ENCODE data around the gene HSPA8. TPM values are rescaled to one million over a fixed set of nuclear protein-coding genes. Genes with fewer than 3 reads are reported as not detected.
A peak's percentile ranks its signal among the peaks of the same experiment; 100 is the strongest.
"Not testable (repeated sequence)": the region's sequence is repeated elsewhere in the genome, so short reads cannot be mapped to it uniquely, and the experiment has no call there.

Gene HSPA8
- 1,612 and 2,183 TPM in 2 replicates for total RNA-seq (2014; rRNA removed; shearing (Covaris generic))

DNA sequence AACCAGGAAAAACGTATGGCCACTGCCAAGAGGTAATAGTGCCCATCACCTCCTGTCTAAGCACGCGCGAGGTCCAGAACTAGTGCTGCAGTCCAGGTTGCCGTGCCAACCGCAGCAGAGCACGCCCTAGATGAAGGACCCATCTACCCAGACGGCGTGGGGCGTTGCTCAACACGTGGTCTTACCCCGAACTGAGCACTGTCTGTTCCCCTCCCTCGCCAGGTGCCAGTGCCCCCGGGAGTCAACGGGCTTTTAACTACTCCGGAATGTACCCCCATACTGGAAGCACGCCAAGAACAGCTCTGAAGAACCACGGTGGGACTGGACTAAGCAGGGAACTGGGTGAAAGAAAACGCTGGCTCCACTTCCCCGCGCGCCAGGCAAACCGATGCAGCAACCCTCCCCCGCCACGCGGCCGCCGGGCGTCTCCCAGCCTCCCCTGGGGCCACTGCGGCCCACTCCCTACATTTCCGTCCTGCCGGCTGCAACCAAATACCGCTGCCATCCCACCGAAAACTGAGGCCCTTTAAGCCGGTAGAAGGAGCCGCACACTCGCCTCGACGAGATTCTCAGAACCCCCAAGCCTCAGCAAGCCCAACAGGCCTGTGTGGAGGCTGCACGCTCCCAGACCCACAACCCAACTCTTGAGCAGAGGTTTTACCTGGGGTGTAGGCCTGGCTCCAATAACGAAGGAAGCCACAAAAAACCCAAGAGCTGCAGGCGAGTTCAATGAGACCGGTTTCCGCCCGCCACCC is at the start of gene HSPA8:
Gene HSPA8, minus strand, starts transcription at position 734 of the 755 bp plus-strand sequence. CDS start 812 bp downstream, outside the sequence.
- DNase-seq (ENCODE audit: low read depth) = peak; percentile 71

DNA sequence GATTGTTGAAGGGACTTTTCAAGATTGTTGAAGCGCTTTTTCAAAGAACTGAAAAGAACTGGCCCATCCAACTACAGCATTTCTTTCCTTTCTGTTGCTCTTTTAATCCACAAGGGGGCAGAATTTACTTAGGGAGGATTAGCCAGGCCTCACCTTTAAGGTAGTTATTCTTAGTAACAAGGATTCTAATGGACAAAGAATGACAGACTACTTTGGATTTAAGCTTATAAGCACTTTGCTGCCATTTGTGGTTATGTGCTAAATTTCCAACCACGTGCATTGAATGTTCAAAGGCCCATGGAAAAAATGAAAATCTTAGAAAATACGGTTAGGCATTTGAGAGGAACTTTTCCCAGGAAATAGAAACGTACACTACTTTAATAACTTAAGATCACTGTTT is 49.5 kb upstream of the HSPA8 start:
- DNase-seq (ENCODE audit: low read depth) = peak; percentile 58

DNA sequence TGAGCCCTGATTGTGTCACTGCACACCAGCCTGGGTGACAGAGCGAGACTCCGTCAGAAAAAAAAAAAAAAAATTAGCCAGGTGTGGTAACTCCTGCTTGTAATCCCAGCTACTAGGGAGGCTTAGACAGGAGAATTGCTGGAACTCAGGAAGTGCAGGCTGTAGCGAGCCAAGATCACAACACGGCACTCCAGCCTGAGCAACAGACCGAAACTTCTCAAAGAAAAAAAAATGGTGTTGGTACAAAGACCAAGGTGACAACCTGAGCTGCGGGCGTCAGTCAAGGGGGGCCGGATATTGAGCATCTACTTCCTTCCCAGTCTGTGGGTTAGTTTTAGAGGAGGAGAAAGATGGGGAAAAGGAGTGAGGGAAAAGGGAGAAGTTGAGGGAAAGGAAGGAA is 48.5 kb upstream of the HSPA8 start:
- DNase-seq (ENCODE audit: low read depth) = no peak

DNA sequence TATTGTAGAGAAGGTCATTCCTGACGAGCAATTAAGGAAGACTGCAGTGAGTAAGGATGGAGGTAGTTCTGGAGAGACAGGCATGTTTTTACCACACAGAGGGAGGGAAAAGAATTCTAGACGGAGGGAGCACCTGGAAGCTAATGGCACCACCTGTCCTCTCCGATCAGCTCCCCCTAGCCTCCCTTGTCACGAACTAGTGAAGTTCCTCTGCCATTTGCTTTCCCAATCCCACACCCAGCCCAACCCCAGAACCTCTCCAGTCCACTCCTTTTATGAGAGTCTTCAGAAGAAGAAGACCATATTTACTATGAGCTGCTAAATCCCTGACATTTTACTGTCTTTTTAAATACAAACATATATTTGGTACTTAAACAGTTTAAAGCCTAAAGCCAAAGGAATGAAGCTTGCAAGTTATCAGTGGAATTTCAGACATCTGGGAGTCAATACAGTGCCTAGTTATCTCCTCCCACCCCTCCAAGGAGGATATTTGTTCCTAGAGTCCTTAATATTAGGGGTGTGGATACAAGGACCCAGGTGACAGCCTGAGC is 46.1 kb upstream of the HSPA8 start:
- DNase-seq (ENCODE audit: low read depth) = no peak

DNA sequence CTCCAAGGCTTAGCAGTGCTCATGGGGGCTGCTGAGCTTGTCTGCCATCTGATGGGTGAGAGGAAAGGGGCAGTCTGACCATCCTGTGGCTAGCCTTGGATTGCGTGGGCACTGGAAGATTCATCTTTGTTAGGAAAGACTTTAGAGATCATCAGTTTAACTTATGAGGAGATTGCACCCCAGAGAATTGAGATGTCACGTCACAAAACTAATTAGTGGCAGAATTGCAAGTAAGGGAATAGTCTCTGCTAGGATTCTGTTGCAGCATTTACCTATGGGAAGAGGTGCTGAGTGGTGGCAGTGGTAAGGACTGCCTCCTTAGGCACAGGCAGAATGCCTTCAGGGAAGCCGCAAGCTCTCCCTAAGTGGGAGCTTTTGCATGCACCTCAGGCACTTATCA is 42.8 kb upstream of the HSPA8 start:
- DNase-seq (ENCODE audit: low read depth) = no peak

DNA sequence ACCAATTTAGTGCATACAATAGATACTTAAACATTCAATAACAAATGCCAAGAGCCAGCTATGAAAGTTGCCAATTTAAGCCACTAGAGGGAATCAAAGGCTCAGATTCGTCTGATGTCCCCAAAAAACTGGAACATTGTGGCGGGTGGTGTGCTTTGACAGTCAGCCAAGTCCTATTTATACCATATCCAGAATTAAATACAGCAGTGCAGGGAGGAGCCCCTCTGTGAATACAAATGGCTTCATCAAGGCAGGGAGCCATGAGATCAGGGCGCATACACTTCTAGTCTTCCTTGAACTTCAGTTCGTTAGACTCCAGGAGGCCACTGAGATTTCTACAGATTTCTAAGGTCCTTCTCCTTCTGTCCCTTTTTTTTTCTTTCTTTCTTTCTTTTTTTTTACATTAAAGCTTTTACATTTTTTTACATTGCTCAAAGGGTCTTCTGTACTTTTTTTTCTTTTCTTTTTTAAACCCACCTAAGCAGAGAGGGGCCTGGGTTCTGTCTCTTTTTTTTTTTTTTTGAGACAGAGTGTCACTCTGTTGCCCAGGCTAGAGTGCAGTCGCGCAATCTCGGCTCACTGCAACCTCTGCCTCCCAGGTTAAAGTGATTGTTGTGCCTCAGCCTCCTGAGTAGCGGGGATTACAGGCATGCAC is 41.5 kb upstream of the HSPA8 start:
- peak; percentile 82 for DNase-seq (ENCODE audit: low read depth)

DNA sequence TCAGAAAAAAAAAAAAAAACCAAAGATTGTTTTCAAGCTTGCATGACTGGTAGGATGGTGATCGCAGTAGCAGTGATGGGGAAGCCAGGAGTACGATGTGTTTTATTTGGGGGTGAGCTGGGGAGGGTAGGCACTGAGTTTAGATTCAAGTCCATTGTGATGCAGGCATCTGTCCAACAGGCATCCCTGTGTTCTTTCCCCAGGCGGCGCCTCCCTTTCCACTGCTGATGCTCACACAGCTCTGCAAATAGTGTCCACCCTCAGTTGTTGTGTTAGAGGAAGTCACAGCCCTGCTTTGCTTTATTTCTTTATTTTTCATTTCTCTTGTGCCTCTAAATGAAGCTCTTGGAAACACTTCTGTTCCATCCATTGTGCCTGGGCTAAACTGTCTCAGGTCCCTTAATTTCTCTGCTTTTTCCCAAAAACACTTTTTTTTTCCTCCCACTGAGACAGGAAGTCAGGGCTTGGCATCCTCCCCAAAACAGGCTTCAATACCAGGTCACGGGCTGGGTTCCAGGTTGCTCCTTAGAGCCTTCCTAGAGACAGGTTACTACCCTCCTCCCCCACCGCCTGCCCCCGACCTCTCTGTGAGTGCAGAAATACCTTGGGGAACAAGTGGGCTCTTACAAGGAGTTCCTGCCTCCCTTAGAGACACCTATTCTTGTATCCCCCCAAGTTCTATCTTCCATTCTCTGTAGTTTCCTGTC is 38.6 kb upstream of the HSPA8 start:
- no peak for DNase-seq (ENCODE audit: low read depth)

DNA sequence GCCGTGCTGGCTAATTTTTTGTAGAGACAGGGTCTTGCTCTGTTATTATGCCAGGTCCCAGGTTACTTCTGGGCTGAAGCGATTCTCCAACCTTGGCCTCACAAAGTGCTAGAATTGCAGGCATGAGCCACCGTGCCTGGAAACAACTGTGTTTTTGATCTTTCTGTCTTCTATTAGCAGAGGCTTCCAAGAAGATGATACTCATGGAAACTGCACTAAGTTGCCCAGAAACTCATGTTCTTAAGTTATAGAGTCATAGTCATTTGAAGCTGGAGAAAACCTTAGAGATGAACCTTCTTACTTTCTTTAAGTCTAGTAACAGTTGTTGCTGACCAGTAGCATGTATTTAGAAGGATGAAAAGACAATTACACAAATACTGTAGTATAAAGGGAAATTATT is 37.1 kb upstream of the HSPA8 start:
- no peak for DNase-seq (ENCODE audit: low read depth)

DNA sequence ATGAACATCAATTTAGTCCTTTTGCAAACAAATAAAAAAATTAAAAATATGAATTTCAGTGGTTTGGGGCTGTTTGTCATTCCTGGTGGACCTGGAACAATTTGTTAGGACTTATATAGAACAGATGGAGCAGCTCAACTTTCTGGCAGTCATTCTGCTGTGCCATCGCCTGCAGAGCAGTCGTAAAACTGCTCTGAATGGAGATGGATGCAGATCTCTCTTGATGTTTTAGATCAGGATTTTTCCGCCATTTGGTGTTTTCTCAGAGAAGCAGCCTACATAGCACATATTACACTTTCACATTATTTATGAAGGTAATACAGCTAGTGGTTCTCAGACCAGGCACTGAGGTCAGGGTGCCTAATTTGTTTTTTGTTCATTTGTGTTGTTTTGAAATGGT is 31.8 kb upstream of the HSPA8 start:
- DNase-seq (ENCODE audit: low read depth) = no peak

DNA sequence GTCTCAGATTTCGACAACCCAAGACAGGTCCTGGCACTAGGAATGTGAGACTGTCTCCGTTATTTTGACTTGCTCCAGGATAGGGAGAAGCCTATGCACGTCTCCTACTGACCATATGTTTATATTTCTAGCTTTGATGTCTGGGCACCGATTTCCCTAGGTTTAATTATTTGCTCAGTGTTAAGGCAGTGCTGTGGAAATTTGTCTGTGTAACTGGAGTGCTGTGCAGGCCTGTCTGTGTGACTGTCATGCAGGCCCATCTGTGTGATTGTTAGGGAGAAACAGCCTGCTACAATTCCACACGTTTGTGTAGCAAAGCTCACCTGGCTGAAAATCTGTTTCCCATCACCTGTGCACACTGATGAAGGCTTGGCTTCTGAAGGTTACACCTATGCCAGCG is 29.6 kb upstream of the HSPA8 start:
- no peak for DNase-seq (ENCODE audit: low read depth)

DNA sequence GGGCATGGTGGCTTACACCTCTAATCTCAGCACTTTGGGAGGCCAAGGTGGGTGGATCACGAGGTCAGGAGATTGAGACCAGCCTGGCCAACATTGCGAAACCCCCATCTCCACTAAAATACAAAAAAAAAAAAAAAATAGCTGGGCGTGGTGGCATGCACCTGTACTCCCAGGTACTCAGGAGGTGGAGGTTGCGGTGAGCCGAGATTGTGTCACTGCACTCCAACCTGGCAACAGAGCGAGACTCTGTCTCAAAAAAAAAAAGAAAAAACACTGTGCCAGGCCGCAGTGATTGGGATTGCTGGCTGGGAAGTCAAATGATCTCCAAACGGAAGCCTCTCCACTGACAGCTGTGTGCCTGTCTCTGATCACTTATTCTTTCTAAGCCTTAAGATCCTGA is 28.2 kb upstream of the HSPA8 start:
- not testable (repeated sequence) for DNase-seq (ENCODE audit: low read depth)

DNA sequence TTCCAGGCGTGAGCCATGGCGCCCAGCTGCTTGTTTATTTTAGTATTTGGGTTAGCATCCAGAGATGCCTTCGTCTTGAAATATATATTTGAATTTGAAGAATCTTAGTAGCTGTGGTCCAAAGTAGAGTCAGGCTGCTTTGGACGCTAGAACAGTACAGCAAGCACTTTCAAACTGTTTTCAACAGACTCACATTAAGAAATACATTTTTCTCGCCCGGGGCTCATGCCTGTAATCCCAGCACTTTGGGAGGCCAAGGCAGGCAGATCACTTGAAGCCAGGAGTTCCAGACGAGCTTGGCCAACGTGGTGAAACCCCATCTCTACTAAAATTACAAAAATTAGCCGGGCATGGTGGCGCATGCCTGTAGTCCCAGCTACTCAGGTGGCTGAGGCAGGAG is 27.0 kb upstream of the HSPA8 start:
- not testable (repeated sequence) for DNase-seq (ENCODE audit: low read depth)

DNA sequence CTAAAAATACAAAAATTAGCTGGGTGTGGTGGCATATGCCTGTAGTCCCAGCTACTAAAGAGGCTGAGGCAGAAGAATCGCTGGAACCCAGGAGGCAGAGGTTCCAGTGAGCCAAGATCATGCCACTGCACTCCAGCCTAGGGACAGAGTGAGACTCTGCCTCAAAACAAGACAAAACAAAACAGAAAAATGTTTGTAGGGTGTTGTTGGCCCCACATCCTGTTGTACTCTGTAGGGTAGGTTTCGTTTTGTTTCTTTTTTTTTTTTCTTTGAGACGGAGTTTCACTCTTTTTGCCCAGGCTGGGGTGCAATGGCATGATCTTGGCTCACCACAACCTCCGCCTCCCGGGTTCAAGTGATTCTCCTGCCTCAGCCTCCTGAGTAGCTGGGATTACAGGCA is 25.7 kb upstream of the HSPA8 start:
- DNase-seq (ENCODE audit: low read depth) = not testable (repeated sequence)

DNA sequence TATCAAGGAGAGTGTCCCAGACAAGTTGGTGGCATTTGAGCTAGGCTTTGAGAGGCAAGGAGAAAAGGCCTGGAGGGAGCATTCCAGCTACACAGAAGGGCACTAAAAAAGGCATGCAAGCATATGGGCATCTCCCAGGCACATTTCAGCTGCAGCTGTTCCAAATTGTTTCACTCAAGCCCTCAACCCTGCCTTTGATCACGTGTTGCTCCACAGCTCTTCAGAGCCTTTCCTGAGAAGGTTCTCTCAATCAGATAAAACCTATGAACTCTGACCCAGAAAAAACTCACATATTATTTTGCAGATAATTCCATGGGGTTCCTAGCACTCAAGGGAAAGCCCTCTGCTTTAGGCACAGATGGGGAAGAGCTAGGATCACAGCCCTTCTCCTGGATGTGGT is 24.4 kb upstream of the HSPA8 start:
- DNase-seq (ENCODE audit: low read depth) = peak; percentile 20

DNA sequence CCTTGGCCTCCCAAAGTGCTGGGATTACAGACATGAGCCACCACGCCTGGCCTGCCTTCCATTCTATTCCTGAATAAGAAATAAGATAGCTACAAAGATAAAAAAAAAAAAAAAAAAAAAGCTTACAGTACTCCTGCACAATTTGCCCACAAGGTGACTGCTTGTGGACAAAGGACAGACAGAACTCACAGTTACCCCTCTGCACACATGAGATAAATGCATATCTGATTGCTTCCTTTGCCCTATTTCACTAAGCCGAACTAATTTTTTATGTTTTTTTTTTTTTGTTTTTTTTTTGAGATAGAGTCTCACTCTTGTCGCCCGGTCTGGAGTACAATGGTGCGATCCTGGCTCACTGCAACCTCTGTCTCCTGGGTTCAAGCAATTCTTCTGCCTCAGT is 23.6 kb upstream of the HSPA8 start:
- no peak for DNase-seq (ENCODE audit: low read depth)

DNA sequence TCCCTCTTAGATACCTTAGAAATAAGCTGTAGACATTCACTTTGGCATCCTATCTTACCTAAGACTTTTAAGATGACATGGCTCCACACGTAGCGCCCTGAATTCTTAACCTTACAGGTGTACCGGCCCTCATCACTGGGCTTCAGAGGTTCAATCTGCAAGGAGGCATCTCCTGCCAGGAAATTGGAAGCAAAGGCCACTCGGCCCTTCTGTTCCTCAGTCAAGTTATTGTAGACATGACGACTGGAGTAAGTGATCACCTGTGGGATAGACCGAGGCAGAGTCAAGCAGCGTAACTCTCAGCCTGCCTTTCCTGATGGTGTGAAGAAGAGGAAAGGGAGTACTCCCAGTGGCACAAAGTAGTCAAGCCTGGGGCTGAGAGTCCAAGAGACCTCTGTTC is 22.5 kb upstream of the HSPA8 start:
- DNase-seq (ENCODE audit: low read depth) = no peak

DNA sequence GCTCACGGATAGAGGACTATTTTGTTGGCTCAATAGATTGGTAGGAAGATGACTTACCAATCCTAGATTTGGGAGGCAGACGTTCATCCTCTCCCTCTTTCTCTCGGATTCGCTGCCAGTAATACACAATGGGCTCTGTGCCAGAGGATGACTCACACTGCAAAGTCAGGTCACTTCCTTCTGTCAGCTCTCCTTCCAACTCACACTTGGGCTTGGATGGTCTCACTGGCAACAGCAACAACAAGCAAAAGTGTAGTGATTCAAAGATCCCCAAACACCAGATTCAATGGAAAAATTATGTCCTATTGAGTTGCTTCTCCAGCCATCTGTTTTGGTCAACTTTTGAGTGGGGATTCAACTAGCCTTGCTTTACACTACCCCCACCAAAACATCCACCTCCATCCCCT is 21.7 kb upstream of the HSPA8 start:
- peak; percentile 99 for DNase-seq (ENCODE audit: low read depth)

DNA sequence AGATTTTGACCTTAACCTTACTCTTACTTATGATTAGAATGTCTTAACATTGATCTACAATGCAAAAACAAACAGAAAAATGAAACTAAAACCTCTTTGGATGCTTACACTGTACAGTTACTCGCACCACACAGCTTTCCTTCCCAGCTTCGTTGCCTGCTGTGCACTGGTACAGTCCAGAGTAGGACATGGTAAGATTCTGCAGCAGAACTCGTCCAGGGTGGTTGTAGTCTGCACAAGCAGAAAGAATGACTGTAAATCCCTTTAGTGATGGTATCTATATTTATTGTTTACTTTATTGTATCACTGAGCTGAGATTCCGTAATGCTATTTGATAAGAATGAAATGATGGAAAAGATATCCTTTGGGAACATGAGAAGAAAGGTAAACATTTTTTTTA is 21.0 kb upstream of the HSPA8 start:
- DNase-seq (ENCODE audit: low read depth) = no peak

DNA sequence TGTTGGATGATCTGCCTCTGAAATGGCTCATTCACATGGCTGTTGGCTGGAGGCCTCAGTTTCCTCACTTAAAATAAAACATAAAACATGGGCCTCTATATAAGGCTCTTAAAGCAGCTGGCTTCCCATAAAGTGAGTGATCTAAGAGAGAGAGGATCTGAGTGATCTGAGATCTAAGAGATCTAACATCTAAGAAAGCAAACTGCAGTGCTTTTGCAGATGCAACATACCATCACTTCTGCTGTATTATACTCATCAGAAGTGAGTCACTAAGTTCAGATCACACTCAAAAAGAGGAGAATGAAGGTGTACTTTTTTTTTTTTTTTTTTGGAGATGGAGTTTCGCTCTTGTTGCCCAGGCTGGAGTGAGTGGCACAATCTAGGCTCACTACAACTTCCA is 18.1 kb upstream of the HSPA8 start:
- no peak for DNase-seq (ENCODE audit: low read depth)

DNA sequence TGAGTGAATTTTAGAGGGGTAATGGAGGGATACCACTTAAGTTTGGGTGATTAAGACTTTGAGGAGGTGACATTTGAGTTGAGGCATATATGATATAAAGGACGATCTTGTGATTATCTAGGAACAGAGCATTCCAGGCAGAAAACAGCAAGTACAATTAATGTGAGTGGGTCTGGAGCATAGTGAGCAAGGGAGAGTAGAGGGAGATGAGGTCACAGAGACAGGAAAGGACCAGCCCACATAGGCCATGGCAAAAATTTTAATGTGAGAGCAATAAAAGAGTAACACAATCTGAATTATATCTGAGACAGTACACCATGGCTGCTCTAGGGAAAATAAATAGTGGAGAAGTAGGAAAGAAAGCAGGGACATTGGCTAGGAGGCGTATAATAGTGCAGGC is 14.5 kb upstream of the HSPA8 start:
- DNase-seq (ENCODE audit: low read depth) = no peak

DNA sequence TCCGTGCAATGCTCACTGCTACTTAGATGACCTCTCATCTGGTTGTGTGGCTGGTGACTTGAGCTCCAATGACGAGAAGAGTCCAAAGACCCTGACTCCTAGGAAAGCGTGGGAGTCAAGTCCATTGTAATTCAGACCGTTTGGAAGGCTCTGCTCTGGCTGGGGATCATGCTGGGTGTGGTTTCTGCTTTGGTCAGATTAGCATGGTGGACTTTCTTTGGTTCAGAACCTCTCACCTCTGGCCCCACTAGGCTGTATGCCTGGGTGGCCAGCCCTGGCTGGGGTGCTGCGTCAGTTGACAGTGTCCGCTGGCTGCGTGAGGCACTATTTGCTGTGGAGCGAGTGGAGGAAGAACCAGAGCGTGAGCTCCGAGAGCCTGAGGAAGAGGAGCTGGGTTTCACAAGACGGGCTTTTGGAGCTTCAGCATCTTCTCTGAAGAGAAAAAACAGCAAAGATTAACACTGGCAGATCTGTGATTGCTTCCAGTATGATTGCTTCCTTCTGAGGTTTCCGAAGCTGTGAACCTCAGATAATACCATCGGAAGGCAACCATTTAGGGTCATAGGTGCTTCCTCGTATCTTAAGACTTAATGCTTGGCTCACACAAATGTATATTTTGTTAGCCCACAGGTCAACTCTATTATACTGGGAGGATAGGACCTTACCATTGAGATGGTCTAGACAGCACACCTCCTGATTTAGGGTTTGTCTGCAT is 11.6 kb upstream of the HSPA8 start:
- DNase-seq (ENCODE audit: low read depth) = no peak

DNA sequence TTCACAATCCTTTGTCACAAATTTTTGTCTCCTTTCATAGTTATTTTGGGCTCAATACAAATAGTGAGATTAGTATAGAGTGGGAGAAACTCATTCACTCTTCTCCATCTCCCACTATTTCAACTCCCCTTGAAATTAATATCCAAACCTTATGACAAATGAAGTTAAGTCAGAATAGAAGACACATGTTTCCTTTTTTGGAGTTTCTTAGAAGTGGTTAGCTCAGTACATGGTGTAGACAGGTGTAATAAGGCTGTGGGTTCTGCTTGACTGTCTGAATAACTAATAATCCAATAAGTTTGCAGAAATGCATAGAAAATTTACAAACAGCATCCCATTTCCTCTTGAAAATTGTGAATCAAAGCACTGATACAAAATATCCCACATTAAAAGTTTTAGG is 10.8 kb upstream of the HSPA8 start:
- no peak for DNase-seq (ENCODE audit: low read depth)
